NCI-H2196 (cell line): ENCODE data around the gene CPNE1.
A peak's percentile ranks its signal among the peaks of the same experiment; 100 is the strongest.

Experiments
- DNase-seq: peaks from one replicate; lab custom pipeline; 2025; ENCODE audit not compliant: unreplicated experiment; lab: John Stamatoyannopoulos, UW

The CPNE1 gene

GRCh38 chr20:35654415-35654814 is 10.3 kb downstream of the CPNE1 start:
- no peak for DNase-seq

GRCh38 chr20:35653893-35654292 is 10.8 kb downstream of the CPNE1 start:
- DNase-seq: no peak

- no peak for DNase-seq
Measured at GRCh38 chr20:35653430-35653734, 11.3 kb downstream of the CPNE1 start.

GRCh38 chr20:35652641-35653429 is 11.9 kb downstream of the CPNE1 start:
- DNase-seq: no peak

GRCh38 chr20:35651958-35652357 is 12.7 kb downstream of the CPNE1 start:
- DNase-seq: no peak

GRCh38 chr20:35650632-35651031 is 14.1 kb downstream of the CPNE1 start:
- DNase-seq: no peak

- peak; percentile 25 for DNase-seq
Measured at GRCh38 chr20:35648836-35649235, 15.9 kb downstream of the CPNE1 start.

GRCh38 chr20:35644806-35645205 is 19.9 kb downstream of the CPNE1 start:
- no peak for DNase-seq

GRCh38 chr20:35643045-35643444 is 21.7 kb downstream of the CPNE1 start:
- DNase-seq: no peak

- DNase-seq: no peak
Measured at GRCh38 chr20:35641743-35642142, 23.0 kb downstream of the CPNE1 start.

GRCh38 chr20:35640724-35641123 is 24.0 kb downstream of the CPNE1 start:
- DNase-seq: no peak

GRCh38 chr20:35638751-35639150 is 25.9 kb downstream of the CPNE1 start:
- no peak for DNase-seq

GRCh38 chr20:35637276-35637675 is 27.4 kb downstream of the CPNE1 start:
- DNase-seq: no peak

- no peak for DNase-seq
Measured at GRCh38 chr20:35636095-35636494, 28.6 kb downstream of the CPNE1 start.

- no peak for DNase-seq
Measured at GRCh38 chr20:35635652-35636051, 29.0 kb downstream of the CPNE1 start.

- no peak for DNase-seq
Measured at GRCh38 chr20:35632539-35633115, 32.1 kb downstream of the CPNE1 start.

- no peak for DNase-seq
Measured at GRCh38 chr20:35630636-35631035, 34.1 kb downstream of the CPNE1 start.

GRCh38 chr20:35629427-35630145 is 35.1 kb downstream of the CPNE1 start:
- no peak for DNase-seq

- no peak for DNase-seq
Measured at GRCh38 chr20:35627121-35627520, 37.6 kb downstream of the CPNE1 start.

GRCh38 chr20:35626386-35627001 is 38.2 kb downstream of the CPNE1 start:
- no peak for DNase-seq

- DNase-seq: no peak
Measured at GRCh38 chr20:35625584-35626385, 38.9 kb downstream of the CPNE1 start.
